HAP-1 (cell line): ENCODE results near the gene RETREG1.

Experiments
- DNase-seq, 2 experiments: peaks; one replicate each; pipeline ENCODE4 v3.0.0-alpha.2; 2016 to 2020; ENCODE audit warnings: low spot score in 2 of 2
- H3K27me3 ChIP-seq: fragments of 250-450 bp; sonication (Bioruptor Pico); 2 replicates; pipeline ENCODE4 v1.5.1; 2020; ENCODE audit warnings: low read depth, mild to moderate bottlenecking, moderate library complexity
- H3K36me3 ChIP-seq: fragments of 250-450 bp; sonication (Bioruptor Pico); replicated peaks from 2 replicates; pipeline ENCODE4 v1.5.1; 2020; ENCODE audit warnings: mild to moderate bottlenecking
- H3K4me1 ChIP-seq: fragments of 250-450 bp; sonication (Bioruptor Pico); 2 replicates; pipeline ENCODE4 v1.5.1; 2020; ENCODE audit warnings: mild to moderate bottlenecking
- H3K4me3 ChIP-seq: fragments of 250-450 bp; sonication (Bioruptor Pico); 2 replicates; pipeline ENCODE4 v1.5.1; 2020; ENCODE audit warnings: mild to moderate bottlenecking, moderate library complexity
- H3K9me3 ChIP-seq: fragments of 250-450 bp; sonication (Bioruptor Pico); 2 replicates; pipeline ENCODE4 v1.5.1; 2020; ENCODE audit warnings: mild to moderate bottlenecking, moderate library complexity
- in situ Hi-C: fragments of 300-500 bp; cut with MboI; formaldehyde crosslinking; loops from 3 replicates; pipeline ENCODE4 v1.14.3; 2020; ENCODE audit warnings: low sequenced_read_pairs, inconsistent platforms, mixed read lengths

Gene RETREG1

GRCh38 chr5:16430349-16431089 lies 186.3 kb downstream of the RETREG1 start:
- H3K36me3 ChIP-seq, result no peaks in the 10 kb centered on the region
- in situ Hi-C loops, result no loop called here
- no peaks in the 10 kb centered on the region for H3K9me3 ChIP-seq
- H3K4me1 ChIP-seq, result no peaks in the 10 kb centered on the region
- no peak overlapping the region for H3K4me3 ChIP-seq
- peaks cover 13% of the 10 kb centered on the region for H3K27me3 ChIP-seq
- DNase-seq, result no peak

- no peaks in the 10 kb centered on the region for H3K36me3 ChIP-seq
- no peaks in the 10 kb centered on the region for H3K9me3 ChIP-seq
- peaks cover 10% of the 10 kb centered on the region; the same call in 1 of the 2 replicates for H3K27me3 ChIP-seq
- H3K4me3 ChIP-seq, result no peak overlapping the region
- H3K4me1 ChIP-seq, result no peaks in the 10 kb centered on the region
- DNase-seq, result no peak
- in situ Hi-C loops, result no loop called here
Observed at GRCh38 chr5:16428359-16428758, 188.4 kb downstream of the RETREG1 start.

GRCh38 chr5:16427587-16427986 lies 189.2 kb downstream of the RETREG1 start:
- no peak overlapping the region for H3K4me3 ChIP-seq
- no peak for DNase-seq
- H3K36me3 ChIP-seq, result no peaks in the 10 kb centered on the region
- in situ Hi-C loops, result no loop called here
- H3K27me3 ChIP-seq, result peaks cover 6% of the 10 kb centered on the region; the same call in 1 of the 2 replicates
- H3K9me3 ChIP-seq, result no peaks in the 10 kb centered on the region
- H3K4me1 ChIP-seq, result no peaks in the 10 kb centered on the region
